SK-N-SH (cell line): ENCODE results near the gene USP15. TPM values are rescaled to one million over a fixed set of nuclear protein-coding genes. Genes with fewer than 3 reads are reported as not detected.

Experiments used
- CTCF ChIA-PET: fragments of 300-600, 350-600 bp; formaldehyde crosslinking; extraction: SDS; loops from one replicate; lab custom pipeline; 2021; lab: Yijun Ruan, JAX
- POLR2A ChIA-PET: fragments of 350-600 bp; sonication (Branson Sonifier 250); formaldehyde crosslinking; extraction: SDS; loops from one replicate; lab custom pipeline; 2020; ENCODE audit warnings: antibody characterized with exemption, inconsistent platforms; lab: Yijun Ruan, JAX
- DNase-seq: peaks from one replicate; pipeline ENCODE4 v3.0.0; 2012
- H2AFZ ChIP-seq: fragments of 200-600 bp; sonication (generic); 2 replicates; pipeline ENCODE4 v1.8.1; 2016; ENCODE audit warnings: antibody characterized with exemption, mild to moderate bottlenecking, low read depth
- H3F3A ChIP-seq: fragments of 200-600 bp; sonication (generic); replicated peaks from 2 replicates; pipeline ENCODE3; 2016; ENCODE audit warnings: antibody characterized with exemption, mild to moderate bottlenecking; ENCODE audit not compliant: insufficient read depth
- H3K27ac ChIP-seq, 2 experiments: fragments of 200-500 bp in 1 of 2; fragments of 200-600 bp in 1 of 2; sonication (Bioruptor generic) in 1 of 2; sonication (generic), shearing (Covaris generic) in 1 of 2; 2 replicates each; pipeline versions ENCODE4 v1.5.1 to v1.6.1; 2014 to 2016; ENCODE audit warnings: low read depth in 2 of 2, inconsistent platforms in 1 of 2, low read length in 1 of 2, mild to moderate bottlenecking in 1 of 2, mixed read lengths in 1 of 2
- H3K27me3 ChIP-seq: fragments of 200-600 bp; sonication (generic), shearing (Covaris generic); 2 replicates; pipeline ENCODE4 v1.6.1; 2016; ENCODE audit warnings: mixed run types; ENCODE audit not compliant: insufficient read depth
- H3K36me3 ChIP-seq, 2 experiments: fragments of 200-500 bp in 1 of 2; fragments of 200-600 bp in 1 of 2; sonication (Bioruptor generic) in 1 of 2; sonication (generic) in 1 of 2; replicated peaks in 1 of 2; 2 replicates each; pipeline versions ENCODE3 to v1.5.1; 2014 to 2016; ENCODE audit warnings: low read length in 1 of 2, mild to moderate bottlenecking in 1 of 2; ENCODE audit not compliant: insufficient read depth in 2 of 2, control insufficient read depth in 1 of 2
- H3K4me1 ChIP-seq, 2 experiments: fragments of 200-500 bp in 1 of 2; fragments of 200-600 bp in 1 of 2; sonication (Bioruptor generic) in 1 of 2; sonication (generic), shearing (Covaris generic) in 1 of 2; 2 replicates each; pipeline versions ENCODE4 v1.5.1 to v1.6.1; 2014 to 2016; ENCODE audit warnings: low read depth in 1 of 2, low read length in 1 of 2, mixed run types in 1 of 2; ENCODE audit not compliant: insufficient read depth in 2 of 2, control insufficient read depth in 1 of 2
- H3K4me2 ChIP-seq: fragments of 200-600 bp; sonication (generic), shearing (Covaris generic); 2 replicates; pipeline ENCODE4 v1.6.1; 2017; ENCODE audit warnings: mixed run types
- H3K4me3 ChIP-seq, 2 experiments: fragments of 200-500 bp in 1 of 2; fragments of 200-600 bp in 1 of 2; sonication (Bioruptor generic) in 1 of 2; sonication (generic), shearing (Covaris generic) in 1 of 2; 2 replicates each; pipeline versions ENCODE4 v1.5.1 to v1.8.1; 2014 to 2016; ENCODE audit warnings: low read depth in 2 of 2, inconsistent platforms in 1 of 2, low read length in 1 of 2, mild to moderate bottlenecking in 1 of 2, mixed read lengths in 1 of 2, moderate library complexity in 1 of 2
- H3K79me2 ChIP-seq: fragments of 200-600 bp; sonication (generic); 2 replicates; pipeline ENCODE4 v1.8.1; 2017; ENCODE audit warnings: mild to moderate bottlenecking; ENCODE audit not compliant: insufficient read depth
- H3K9ac ChIP-seq: fragments of 200-600 bp; sonication (generic); 2 replicates; pipeline ENCODE4 v1.6.1; 2017; ENCODE audit warnings: mixed run types
- H3K9me2 ChIP-seq: fragments of 200-600 bp; sonication (generic); 2 replicates; pipeline ENCODE4 v1.6.1; 2017; ENCODE audit warnings: mixed run types
- H3K9me3 ChIP-seq: fragments of 200-600 bp; sonication (generic); 2 replicates; pipeline ENCODE4 v1.6.1; 2017; ENCODE audit warnings: mixed run types, mild to moderate bottlenecking, moderate library complexity
- H4K20me1 ChIP-seq: fragments of 200-600 bp; sonication (generic); 2 replicates; pipeline ENCODE4 v1.6.1; 2017; ENCODE audit warnings: mild to moderate bottlenecking, mixed run types; ENCODE audit not compliant: insufficient read depth
- EP300 ChIP-seq, 2 experiments: IDR thresholded peaks; 2 replicates each; pipeline versions ENCODE4 v1.4.0 to v1.6.1; 2012; ENCODE audit warnings: borderline replicate concordance in 1 of 2, low read depth in 1 of 2, low read length in 1 of 2
- EZH2phosphoT487 ChIP-seq: fragments of 200-600 bp; sonication (generic); IDR thresholded peaks from 2 replicates; pipeline ENCODE4 v1.6.1; 2017; ENCODE audit warnings: low read depth, mixed run types, mild to moderate bottlenecking, antibody characterized with exemption, moderate library complexity, borderline replicate concordance
- FOXM1 ChIP-seq: IDR thresholded peaks from 2 replicates; pipeline ENCODE4 v1.4.0; 2012; ENCODE audit warnings: low read depth, mild to moderate bottlenecking
- GATA2 ChIP-seq: sonication (generic); formaldehyde crosslinking; IDR thresholded peaks from 2 replicates; pipeline ENCODE4 v1.5.0; 2020; ENCODE audit warnings: mild to moderate bottlenecking, missing genetic modification reagents
- MEF2A ChIP-seq: IDR thresholded peaks from 2 replicates; pipeline ENCODE4 v1.4.0; 2012; ENCODE audit warnings: low read depth, borderline replicate concordance
- MXI1 ChIP-seq: IDR thresholded peaks from 2 replicates; pipeline ENCODE4 v1.6.1; 2012; ENCODE audit warnings: mild to moderate bottlenecking, low read depth, low read length, improper control_type of control experiment
- NFIC ChIP-seq: IDR thresholded peaks from 2 replicates; pipeline ENCODE4 v1.4.0; 2012; ENCODE audit warnings: borderline replicate concordance
- POLR2AphosphoS5 ChIP-seq: IDR thresholded peaks from 2 replicates; pipeline ENCODE4 v1.6.1; 2012; ENCODE audit warnings: low read depth, low read length
- RAD21 ChIP-seq: IDR thresholded peaks from 2 replicates; pipeline ENCODE4 v1.6.1; 2012; ENCODE audit warnings: mild to moderate bottlenecking, low read length
- TAF1 ChIP-seq: IDR thresholded peaks from 2 replicates; pipeline ENCODE4 v1.6.1; 2012; ENCODE audit warnings: low read depth, mild to moderate bottlenecking, low read length, moderate library complexity, borderline replicate concordance
- TCF12 ChIP-seq: IDR thresholded peaks from 2 replicates; pipeline ENCODE4 v1.4.0; 2012
- USF1 ChIP-seq: IDR thresholded peaks from 2 replicates; pipeline ENCODE4 v1.4.0; 2012; ENCODE audit warnings: low read depth, borderline replicate concordance
- USF2 ChIP-seq: fragments of 150-350 bp; IDR thresholded peaks from 2 replicates; pipeline ENCODE4 v1.6.1; 2017; ENCODE audit warnings: antibody characterized with exemption, low read length, low read depth, borderline replicate concordance
- YY1 ChIP-seq: IDR thresholded peaks from 2 replicates; pipeline ENCODE4 v1.4.0; 2012; ENCODE audit warnings: low read depth, mild to moderate bottlenecking
- ZBTB33 ChIP-seq: IDR thresholded peaks from 2 replicates; pipeline ENCODE4 v1.4.0; 2012; ENCODE audit warnings: low read depth, borderline replicate concordance
- WGBS: methylation state at CpG from one replicate; pipeline ENCODE4 v1.1.6; 2017; ENCODE audit warnings: low lambda C conversion rate; 5-methylcytosine and 5-hydroxymethylcytosine counted together
- polyA plus RNA-seq, 3 experiments: library from polyadenylated mRNA; depleted of rRNA; stranded (reverse); fragments of >200 nt; gene quantifications; 2 replicates each; pipeline ENCODE4 v1.2.3, GENCODE V29; 2012
- TF ChIP-seq, protein P1 (sequence below): fragments of 200-600 bp; sonication (generic); IDR thresholded peaks from 2 replicates; pipeline ENCODE4 v1.6.1; 2017; ENCODE audit warnings: antibody characterized with exemption, mild to moderate bottlenecking, moderate library complexity

Gene USP15
- polyA plus RNA-seq, 1 of the 3 experiments (the other 2 are of a cell fraction), result 13.2 TPM

DNA sequence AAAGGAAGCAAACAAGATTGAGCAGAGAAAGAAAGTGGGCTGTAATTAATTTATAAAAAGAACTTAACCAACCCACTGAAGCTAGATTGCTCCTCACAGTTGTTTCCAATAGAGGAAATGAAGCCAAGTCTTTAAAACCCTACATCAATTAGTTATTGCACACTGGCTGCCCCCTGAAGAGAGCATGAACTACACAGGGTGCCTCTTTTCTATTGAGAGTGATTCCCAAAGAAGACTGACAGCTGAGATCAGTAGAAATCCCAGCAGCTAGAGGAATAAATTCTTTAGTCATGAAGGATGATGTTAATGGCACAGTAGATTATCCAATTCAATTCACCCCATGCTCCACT is 8.6 kb upstream of the USP15 start:
- CTCF ChIA-PET, result interaction anchor here (0.9 kb wide), 1 partner anchor 41 kb away, joined by 4 read pairs; no protein-coding TSS in a partner anchor
- POLR2A ChIA-PET, result no interaction called here
- no peak overlapping the region for H3K4me3 ChIP-seq

GRCh38 chr12:62252576-62252975 is 7.6 kb upstream of the USP15 start:
- no peak for DNase-seq
- TF ChIP-seq FOXM1, result no peak
- TF ChIP-seq EZH2phosphoT487, result no peak
- TF ChIP-seq ZBTB33, result no peak
- no peak for TF ChIP-seq NFIC
- TF ChIP-seq RAD21, result no peak
- TF ChIP-seq MEF2A, result no peak
- no peak for TF ChIP-seq YY1
- no peak for TF ChIP-seq USF1

More for the DNA sequence above, 8.6 kb upstream of the USP15 start:
- no peaks in the 10 kb centered on the region for H3K9me3 ChIP-seq
- H3K4me2 ChIP-seq, result no peak overlapping the region
- no peaks in the 10 kb centered on the region for H3K79me2 ChIP-seq
- H2AFZ ChIP-seq, result no peak overlapping the region
- TF ChIP-seq GATA2, result no peak
- no peak for TF ChIP-seq USF2
- TF ChIP-seq MEF2A, result no peak
- no peak for TF ChIP-seq ZBTB33
- TF ChIP-seq MXI1, result no peak
- no peak for TF ChIP-seq TCF12
- TF ChIP-seq, protein P1, sequence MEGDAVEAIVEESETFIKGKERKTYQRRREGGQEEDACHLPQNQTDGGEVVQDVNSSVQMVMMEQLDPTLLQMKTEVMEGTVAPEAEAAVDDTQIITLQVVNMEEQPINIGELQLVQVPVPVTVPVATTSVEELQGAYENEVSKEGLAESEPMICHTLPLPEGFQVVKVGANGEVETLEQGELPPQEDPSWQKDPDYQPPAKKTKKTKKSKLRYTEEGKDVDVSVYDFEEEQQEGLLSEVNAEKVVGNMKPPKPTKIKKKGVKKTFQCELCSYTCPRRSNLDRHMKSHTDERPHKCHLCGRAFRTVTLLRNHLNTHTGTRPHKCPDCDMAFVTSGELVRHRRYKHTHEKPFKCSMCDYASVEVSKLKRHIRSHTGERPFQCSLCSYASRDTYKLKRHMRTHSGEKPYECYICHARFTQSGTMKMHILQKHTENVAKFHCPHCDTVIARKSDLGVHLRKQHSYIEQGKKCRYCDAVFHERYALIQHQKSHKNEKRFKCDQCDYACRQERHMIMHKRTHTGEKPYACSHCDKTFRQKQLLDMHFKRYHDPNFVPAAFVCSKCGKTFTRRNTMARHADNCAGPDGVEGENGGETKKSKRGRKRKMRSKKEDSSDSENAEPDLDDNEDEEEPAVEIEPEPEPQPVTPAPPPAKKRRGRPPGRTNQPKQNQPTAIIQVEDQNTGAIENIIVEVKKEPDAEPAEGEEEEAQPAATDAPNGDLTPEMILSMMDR, result no peak
- TF ChIP-seq YY1, result no peak
- no peak for TF ChIP-seq EP300 (IDR thresholded peaks at IDR 0.05; ENCODE audit: borderline replicate concordance in 1 of 2, low read depth in 1 of 2, low read length in 1 of 2)
- no peak for TF ChIP-seq POLR2AphosphoS5
- TF ChIP-seq TAF1, result no peak
- TF ChIP-seq, all 33 proteins: peak for 0
- H3K4me1 ChIP-seq, result no peaks in the 10 kb centered on the region
- H3K27me3 ChIP-seq, result no peaks in the 10 kb centered on the region
- H3K27ac ChIP-seq, result no peak overlapping the region
- no peaks in the 10 kb centered on the region for H3K36me3 ChIP-seq
- DNase-seq, result no peak
- H3K9ac ChIP-seq, result no peak overlapping the region
- no peaks in the 10 kb centered on the region for H4K20me1 ChIP-seq
- no peaks in the 10 kb centered on the region for H3F3A ChIP-seq
- no peaks in the 10 kb centered on the region for H3K9me2 ChIP-seq

More at GRCh38 chr12:62252576-62252975, 7.6 kb upstream of the USP15 start:
- ChIA-PET CTCF (interaction anchor here (0.7 kb wide), 1 partner anchor 232 kb away, joined by 3 read pairs; no protein-coding TSS in a partner anchor), POLR2A (no interaction called here)
- Histone ChIP-seq H4K20me1 (no peaks in the 10 kb centered on the region), H3K4me3 (no peak overlapping the region), H3F3A (no peaks in the 10 kb centered on the region), H3K9me3 (no peaks in the 10 kb centered on the region), H3K27me3 (no peaks in the 10 kb centered on the region), H3K27ac (no peak overlapping the region), H3K4me2 (no peak overlapping the region), H3K36me3 (no peaks in the 10 kb centered on the region), H3K9ac (no peak overlapping the region), H2AFZ (no peak overlapping the region), H3K79me2 (no peaks in the 10 kb centered on the region), H3K4me1 (no peaks in the 10 kb centered on the region), H3K9me2 (no peaks in the 10 kb centered on the region)
- 79% methylated on average over 4 of the region's 4 CpGs for WGBS
